HG03469 (cell line): ENCODE measurements around the gene SEC16A.

Experiments
- ATAC-seq: cut with Tn5 transposase; IDR thresholded peaks from one replicate; pipeline ENCODE4 v1.9.1; 2021; ENCODE audit warnings: mild to moderate bottlenecking, moderate library complexity, moderate number of reproducible peaks; ENCODE audit not compliant: unreplicated experiment

Gene SEC16A

DNA sequence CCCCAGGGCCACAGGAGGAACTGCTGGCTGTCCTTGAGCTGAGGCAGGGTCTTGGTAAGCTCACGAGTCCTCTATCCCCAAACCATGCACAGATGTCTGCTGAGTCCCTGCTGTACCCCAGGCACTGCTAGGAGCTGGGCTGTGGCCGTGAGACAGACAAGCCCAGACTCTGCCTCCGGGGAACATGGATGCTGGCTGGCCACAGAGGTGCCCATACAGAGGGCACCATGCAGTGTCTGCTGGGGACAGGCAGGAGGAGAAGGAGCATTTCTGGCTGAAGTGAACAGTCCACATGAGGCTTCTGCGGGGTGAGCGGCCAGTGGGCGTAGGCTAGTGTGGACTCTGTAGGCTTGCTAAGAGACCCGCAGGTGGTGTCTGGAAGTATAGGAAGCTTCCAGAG is 4.8 kb upstream of the SEC16A start:
- no peak for ATAC-seq

DNA sequence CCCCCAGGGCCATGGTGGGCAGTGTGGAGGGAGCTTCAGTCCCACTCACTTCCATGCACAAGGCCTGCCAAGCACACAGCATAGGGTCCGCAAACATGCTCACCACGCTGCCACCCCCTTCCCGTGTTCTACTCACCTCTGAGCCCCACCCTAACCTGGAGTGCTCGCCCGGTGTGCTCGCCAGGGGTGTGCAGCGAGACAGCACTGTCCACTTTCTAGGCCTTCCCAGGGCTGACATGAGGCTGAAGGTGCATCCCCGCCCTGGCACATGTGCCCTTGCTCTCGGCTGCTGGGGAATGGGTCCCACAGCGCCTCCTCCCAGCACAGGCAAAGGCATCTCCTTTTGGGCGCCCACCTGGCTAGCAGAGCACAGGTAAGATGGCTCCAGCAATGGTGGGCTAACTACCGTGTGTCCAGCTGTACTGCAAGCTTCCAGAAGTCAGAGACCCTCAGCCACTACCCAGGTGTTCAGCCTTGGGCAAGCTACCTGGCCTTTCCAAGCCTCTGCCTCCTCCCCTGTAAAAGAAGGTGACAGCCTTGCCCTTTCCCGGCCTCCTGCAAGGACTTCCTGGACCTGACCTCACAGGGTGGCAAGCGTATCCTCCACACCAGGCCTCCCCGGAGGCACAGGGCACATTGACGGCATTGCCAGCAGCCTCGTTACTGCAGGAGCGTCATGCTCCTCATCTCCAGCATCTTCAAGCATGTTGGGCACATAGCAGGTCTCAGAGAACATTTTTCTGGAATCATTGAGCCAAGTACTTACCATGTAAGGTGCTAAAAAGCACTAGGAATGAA is 4.2 kb upstream of the SEC16A start:
- ATAC-seq: no peak

DNA sequence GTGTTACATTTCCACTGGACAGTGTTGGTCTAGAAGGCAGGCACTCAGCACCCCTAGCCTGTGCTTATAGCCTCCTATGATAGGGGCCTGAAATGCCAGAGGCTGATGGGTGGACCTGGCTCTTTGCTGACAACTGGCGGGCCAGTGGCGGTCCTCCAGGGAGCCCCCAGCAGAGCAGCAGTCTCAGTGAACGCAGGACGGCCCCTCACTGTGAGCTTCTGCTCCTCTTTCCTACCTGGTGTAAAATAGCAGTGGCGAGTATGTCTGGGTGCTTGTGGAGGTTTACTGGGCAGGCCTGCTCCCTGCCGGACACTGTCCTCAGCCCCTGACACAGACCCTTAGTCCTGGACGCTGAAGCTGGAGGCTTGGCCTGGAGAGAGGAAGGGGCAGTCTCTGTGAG is 3.3 kb upstream of the SEC16A start:
- no peak for ATAC-seq

DNA sequence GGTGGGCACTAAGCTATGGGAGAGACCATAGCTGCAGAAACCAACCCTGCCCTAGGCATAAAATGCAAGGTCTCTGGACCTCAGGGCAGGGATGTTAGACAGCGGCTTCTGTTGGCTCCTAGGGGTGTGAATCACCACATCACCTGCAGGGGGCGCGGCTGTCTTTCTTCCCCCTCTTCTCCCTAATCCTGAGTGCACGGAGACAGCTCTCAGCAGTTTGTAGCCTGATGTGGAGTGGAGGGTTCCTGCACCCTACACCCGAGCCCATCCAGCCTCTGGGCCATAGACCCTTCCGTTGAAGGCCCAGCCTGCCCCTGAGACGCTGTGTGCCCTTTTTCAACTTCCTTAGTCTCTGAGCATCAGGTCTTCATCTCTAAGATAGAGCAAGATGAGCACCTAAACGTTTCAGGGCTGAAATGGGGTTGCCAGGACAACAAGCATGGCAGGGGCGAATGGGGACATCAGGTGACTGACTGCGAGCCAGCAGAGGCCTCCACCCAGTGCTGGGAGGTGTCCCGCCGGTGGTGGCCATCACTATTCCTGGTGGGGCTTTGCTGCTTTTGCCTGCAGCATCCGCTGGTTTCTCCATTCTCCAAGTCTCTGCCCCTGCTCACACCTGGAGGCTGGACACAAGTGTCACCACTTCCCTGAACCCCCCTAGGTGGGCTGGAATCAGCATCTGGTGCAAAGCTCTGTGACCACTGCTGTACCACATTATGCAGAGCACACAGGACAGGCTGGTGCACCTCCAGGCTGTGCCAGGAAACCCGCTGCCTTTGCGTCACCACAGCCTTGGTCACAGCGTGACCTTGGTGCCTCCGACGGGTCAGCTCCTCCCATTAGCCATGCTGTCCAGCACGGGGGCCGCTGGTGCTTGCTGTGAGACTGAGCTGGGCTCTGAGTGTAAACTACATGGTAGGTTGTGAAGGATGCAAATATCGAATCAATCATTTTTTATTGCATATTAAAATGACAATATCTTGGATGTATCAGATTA is 2.5 kb upstream of the SEC16A start:
- no peak for ATAC-seq

DNA sequence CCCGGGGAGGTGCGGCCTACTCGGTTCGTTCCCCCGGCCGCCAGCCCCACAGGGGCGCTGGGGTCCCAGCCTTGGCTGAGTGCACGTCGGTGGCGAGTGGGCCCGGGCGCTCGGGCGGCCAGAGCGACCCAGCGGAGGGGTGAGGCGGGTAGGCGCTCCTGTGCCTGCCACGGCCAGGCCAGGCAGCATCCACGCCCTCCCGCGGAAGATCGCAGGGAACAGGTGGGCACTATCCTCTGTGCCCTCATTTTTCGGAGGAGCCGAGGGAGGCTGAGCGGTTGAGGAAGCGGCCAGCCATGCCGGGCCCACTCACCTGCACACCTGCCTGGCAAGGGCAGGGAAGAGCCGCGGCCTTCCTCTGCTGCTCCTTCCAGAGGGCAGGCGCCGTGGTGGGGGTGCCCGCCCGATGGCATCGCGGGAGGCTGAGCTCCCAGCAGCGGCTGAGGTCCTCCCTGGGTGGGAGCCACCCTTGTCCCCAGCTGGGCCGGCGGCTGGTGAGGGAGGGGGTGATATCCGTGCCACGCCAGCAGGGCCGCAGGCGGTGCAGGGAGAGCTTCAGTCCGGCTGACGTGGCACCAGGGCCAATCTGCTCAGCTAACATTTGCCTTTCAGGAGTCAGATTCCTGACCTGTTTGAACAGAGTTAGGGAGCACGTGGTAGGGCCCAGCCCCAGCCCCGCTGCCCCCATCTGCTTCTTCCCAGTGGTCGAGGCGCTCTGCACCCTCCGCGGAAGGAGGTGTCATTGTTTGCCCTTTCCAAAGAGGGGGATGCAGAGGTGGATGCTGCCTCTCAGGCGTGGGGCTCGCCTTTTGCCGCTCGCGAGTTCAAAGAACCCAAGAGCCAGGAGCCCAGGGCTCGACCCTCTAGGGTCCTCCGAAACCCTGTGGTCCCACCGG is 1.6 kb upstream of the SEC16A start:
- no peak for ATAC-seq

DNA sequence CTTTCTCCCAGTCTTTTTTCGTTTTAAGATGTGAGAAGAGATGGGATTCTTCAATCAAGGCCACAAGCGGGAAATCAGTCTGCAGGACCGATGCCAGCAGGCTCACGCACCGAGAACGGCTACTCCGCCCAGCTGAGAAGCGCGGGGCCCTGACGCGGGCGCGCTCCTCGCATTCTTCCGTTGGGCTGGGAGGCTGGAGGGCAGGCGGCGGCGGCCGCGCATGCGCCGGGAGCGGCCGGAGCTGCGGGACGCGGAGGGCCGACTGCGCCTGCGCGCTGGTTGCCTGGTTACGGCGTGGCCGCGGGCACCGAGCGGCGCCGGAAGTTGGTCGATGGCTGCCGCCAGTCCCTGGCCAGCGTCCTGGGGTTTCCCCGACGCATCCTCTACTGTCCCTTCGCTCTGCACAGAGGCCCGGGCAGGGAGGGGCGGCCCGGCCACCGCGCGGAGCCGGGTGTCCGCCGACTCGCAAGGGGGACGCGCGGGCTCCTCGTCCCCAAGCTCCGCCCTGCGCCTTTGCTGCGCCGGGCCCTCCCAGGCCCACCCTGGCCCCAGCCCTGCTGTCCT is 831 bp upstream of the SEC16A start:
- peak; percentile 40 for ATAC-seq

DNA sequence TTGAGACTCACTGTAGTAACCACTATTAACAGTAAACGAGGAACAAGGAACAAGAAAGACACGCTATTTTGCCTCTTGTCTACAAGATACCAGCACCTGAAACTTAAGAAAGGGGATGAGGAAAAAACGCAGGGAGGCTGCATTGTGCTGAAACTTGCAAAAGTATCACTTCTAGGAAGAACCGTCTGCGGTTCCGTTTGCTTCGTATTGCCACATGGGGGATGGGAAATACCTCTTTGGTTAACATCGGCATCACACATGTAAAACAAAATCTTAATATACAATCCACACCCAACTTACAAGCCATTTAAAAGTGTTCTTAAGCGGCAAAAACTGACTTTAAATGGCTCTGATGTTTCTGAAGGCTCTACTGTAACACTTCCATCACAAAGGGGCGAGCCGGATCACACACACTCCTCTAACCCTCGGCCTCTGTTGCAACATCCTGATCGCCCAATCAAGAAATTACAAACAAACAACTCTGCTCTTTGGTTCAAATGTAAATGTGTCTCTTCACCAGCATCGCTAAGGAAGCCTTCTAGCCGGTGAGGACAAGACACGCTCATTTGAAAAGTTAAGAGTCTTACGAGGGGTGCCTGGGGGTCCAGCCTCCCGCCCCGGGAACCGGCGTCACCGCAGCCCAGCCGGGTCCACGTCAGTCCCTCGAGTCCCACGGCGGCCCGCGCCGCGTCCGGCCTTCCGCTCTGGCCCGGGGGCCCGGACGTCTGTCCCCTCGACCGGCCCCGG is 621 bp downstream of the SEC16A start:
- no peak for ATAC-seq

DNA sequence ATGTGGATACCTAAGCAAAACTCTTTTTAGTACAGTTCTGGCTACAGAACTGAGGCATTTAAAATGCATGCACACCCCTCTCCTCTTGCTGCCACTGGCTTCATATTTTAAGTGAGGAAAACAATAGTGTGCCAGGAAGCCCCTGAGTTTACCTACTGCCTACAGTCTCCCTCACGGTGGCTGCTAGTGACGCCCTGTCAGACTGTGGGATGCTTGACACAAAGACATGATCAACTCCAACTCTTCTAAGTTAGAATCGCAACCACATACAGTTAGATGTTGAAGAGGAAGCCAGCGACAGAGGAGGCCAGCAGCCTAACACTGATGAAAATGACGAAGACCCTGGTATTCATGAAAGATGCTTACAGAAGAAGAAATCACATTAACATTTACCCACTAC is 1.3 kb downstream of the SEC16A start:
- ATAC-seq: no peak

DNA sequence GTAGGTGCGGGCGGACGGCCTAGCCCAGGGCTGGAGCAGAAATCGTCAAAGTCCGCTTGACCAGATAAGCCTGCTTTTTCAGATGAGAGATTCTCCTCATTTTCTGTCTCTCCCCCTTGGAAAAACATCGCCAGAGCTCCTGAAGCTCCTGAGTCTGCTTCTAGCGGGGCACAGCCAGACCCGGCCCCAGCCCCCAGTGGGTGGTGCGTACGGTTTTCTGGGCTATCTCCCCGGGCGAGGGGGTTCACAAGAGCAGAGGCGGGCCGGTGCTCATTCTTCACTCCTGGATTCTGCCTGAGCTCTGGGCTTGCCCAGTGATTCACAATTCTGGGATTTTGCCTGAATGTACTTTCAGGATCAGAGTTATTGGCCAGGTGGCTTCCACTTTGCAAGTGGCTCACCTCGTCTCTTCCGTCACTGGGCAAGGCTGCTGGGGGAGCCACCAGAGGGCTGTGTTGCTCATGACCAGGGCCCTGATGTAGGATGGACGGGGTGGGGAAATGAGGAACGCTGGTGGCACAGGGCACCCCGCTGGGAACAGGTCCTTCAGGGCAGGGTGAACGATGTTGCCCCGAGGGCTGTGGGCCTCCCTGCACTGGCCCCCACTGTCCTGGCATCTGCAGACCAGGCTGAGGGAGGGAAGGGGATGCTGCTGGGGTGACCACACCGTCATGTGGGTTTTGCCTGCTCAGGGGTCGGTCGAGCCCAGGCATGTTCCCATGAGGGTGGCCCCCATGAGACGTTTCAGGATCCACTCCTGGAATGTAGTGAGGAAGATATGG is 6.3 kb downstream of the SEC16A start:
- no peak for ATAC-seq

DNA sequence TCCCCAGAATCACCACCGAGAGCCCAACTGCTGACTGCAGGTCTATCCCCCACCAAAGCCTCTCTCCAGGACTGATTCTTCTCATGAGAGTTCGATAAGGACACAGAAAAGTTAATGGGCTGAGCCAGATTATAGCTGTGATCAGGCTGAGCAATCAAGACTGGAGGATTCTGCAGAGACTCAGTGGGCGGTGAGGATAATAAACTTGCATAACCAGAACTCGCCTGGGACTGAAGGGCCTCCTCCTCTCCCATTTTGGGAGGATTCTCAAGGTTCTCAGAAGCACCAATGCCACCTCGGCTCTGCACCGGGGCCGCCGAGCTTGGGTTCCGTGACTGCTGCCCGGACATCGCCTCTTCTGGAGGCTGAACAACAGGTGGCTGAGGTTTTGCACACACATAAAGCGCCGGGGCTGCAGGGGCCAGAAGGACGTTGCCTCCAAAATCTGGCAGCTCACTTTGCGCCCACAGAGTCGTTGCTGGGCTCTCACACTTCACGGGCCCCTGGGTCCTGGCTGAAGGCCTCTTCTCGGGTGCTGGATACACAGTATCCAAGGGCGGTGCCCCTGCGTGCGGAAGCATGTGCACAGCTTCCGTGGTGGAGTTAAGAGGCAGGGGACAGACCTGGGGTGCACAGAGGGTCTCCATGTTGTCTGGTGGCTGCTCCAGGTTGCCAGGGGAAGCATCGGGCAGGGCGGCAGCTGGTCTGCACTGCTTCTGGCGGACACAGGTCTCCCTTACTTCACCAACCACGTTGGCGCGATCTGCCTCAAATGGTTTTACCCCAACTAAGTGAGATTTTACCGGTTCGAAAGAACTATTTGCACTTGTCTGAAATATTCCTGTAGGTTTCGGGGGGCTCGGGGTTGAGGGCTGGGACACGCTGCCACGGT is 7.6 kb downstream of the SEC16A start:
- no peak for ATAC-seq

DNA sequence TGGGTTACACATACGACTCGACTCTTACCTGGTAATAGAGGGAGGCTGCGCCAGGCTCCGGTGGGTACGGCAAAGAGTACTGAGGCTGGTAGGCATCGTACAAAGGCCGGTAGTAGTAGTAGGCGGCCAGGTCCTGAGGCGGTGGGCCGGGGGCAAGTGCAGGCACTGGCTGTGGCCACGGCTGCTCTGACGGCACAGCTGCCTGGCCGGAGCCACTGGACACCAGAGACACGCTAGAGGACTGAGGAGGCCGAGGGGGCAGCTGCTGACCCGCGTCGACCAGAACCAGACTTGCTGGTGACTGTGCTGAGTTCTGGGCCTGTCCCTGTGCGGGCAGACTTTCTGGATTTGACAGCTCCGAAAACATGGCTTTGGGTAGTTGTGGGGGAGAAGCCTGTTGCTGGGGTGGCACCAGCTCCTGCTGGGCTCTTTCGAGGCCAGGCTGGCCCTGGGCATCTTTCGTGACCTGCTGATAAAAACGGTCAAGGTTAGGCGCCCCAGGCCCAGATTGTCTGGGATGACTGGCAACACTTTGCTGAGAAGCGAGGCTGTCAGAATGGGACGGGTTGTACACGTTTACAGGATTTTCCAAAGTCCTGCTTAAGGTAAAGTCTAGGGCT is 8.7 kb downstream of the SEC16A start:
- no peak for ATAC-seq

DNA sequence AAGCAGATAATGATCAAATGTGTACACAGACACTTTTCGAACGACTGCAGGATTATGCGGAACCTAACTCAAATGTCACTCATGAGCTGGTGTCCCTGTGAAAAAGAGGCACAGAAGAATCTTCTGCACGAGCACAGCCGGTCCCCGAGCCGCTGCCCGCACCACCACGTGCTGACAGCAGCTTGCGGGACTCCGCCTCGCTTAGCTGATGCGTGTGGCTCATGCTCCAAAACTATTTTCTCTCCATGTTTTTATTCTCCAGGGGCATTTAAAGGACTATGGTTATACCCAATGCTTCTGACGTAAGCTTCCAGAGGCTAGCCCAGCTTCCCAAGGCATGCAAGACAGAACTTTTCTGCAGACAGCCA is 9.5 kb downstream of the SEC16A start:
- no peak for ATAC-seq

DNA sequence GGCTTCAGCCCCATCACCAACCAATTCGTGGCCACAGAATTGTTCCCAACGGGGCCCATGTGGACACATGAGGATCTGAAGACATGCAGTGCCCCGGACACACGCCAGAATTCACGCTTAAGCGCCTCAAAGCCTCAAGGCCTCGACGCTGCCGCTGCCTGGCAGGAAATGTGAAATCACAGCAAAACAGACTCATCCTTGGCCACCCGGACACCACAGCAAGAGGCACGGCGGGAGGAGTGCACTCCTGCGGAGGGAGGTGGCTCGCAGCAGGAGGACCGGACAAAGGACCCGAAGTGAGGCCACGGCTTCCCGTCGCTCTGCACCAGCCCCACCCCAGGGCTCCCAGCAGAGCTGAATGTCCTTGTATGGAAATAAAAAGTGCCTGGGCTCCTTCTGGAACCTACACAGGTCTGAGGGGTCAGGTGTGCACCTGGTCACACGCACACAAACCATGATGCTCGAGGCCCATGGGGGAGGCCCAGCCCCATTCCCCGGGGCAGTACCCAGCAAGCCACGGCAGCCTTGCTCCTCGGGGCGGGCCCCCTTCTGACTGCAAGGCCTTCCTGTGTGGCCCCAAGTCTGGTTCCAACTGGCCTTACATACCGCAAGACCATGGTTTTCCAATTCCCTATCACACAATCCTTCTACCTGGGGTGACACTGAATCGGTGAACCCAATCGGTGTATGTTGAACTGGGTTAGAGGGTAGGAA is 10.0 kb downstream of the SEC16A start:
- no peak for ATAC-seq

DNA sequence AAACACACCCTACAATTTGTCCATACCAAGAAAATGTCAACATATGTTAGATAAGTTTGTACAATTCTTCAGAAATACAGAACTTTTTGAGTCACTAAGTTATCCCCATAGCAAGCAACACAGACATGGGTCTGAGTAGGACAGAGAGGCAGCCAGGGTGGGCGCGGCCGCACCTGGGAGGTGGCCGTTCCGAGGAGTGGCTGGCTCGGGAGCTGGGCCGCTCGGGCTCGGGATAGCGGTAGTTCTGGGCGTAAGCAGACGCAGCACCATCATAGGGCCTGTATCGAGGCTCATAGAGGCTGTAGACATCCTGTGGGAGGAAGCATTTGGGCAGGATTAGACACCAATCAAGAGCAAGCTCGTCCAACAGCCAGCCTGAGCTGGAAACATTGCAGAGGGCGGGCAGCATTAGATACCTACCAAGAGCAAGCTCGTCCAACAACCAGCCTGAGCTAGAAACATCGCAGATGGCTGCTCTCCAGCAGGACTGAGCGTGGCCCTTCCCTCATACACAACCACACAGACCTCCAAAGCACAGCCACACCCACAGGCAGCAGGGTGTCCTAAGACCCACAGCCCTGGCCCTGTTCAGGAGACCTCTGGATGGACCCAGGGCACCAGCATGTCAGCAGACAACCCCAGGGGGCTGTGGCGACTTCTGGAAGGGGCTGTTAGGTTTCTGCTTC is 10.9 kb downstream of the SEC16A start:
- no peak for ATAC-seq

DNA sequence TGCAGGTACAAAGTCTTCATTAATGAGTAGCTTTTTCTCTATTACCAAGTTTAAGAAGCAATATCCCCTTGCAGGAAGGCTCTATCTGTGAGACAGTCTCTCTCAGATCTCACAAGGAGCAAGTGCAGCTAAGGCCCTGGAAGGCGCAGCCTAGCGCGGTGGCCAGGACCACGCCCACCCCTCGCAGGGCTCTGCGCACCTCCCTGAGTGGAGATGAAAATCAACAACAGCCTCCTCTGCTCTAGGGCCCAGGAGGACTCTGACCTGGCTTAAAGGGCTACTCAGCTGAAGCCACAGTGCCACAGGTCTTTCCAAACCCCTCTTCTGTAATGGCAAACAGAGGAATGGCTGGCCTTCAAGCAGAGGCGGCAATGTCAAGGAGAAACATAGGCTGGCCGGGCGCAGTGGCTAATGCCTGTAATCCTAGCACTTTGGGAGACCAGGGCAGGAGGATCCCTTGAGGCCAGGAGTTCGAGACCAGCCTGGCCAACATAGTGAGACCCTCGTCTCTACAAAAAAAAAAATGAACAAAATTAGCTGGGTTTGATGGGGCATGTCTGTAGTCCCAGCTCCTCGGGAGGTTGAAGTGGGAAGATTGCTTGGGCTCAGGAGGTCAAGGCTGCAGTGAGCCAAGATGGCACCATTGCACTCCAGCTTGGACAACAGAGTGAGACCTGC is 11.9 kb downstream of the SEC16A start:
- no peak for ATAC-seq

DNA sequence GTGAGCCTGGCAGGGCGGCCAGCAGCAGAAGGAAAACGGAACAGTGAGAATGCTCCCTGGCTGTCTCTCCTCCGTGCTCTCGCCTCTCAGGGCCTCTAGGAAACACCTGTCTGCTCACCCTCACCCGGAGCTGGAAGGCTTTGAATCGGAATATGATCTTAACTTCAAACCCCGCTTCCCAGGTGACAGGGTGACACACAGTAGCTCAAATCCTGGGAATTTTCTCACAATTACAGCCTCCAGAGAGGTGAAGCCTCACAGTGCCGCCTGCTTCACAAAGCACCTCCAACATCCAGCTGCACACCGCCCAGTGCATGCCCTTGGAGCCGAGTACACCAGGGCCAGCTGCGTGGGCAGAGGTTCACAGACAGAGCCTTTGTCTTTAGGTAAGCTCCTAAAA is 12.5 kb downstream of the SEC16A start:
- ATAC-seq: no peak
